ENCODE data around the gene ESR2.
"Not testable (repeated sequence)": the region's sequence is repeated elsewhere in the genome, so short reads cannot be mapped to it uniquely, and the experiment has no call there.

The ESR2 gene

DNA sequence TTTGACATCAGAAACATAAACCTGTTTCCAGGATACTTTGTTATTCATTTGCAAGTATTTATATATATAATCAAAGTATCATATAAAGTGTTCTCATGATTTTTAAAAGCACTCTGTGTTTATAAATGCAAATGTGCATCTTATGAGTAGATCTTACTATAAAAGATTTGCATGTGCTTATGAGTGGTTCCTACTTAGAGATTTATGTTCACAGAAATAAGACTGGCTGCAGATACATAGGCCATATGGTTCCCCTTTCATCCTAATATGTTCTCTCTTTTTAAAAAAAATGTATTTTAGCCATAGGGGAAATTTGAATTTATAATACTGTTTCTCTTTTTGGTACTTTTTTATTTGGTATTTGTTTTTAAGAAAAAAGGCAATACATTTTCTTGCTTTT, 174.2 kb downstream of the ESR2 start:
- DNase-seq, result no peak

DNA sequence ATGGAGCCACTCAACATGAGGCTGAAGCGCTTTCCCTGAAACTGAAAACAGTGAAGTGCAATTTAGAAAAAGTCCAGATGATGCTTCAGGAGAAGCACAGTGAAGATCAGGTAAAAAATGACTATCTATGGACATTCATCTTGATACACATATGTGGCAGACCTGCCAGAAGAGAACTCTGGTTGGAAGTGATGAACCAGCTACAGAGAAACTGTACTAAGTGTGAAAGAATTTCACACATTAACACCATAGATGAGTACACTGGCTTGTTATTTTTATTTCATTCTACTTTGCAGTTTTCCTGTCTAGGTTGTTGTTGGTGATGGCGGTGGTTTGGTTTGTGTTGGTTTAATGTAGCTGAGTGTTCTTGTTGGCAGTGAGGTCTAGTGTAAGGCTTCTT, 174.7 kb downstream of the ESR2 start:
- DNase-seq, result peak; percentile 40

DNA sequence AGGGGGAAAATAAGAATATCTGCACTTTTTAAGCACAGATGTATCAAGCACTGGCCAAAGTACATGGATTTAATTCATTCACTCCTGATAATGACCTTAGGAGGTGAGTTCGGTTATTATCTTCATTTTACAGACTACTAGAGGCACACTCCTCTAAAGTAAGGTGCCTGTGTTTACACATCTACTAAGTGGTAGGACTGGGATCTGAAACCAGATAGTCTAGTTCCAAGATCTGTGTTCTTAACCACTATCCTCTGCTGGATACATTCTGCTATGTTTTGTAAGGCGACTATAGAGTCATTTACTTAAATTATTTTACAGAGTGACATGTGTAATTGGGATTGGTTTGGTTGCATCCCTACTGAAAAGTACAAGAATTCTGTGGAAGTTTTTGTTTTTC, 175.3 kb downstream of the ESR2 start:
- no peak for DNase-seq

DNA sequence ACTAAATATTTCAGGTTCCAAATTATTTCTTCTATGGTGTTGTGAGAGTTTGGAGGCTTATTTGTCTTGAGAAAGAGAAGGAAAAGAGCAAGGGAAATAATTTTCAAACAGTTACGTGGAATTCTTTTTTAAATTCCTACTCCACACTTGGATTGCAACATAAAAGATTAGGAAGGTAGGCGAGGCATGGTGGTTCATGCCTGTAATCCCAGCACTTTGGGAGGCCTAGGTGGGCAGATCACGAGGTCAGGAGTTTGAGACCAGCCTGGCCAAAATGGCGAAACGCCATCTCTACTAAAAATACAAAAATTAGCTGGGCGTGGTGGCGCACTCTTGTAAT, 175.8 kb downstream of the ESR2 start:
- not testable (repeated sequence) for DNase-seq

DNA sequence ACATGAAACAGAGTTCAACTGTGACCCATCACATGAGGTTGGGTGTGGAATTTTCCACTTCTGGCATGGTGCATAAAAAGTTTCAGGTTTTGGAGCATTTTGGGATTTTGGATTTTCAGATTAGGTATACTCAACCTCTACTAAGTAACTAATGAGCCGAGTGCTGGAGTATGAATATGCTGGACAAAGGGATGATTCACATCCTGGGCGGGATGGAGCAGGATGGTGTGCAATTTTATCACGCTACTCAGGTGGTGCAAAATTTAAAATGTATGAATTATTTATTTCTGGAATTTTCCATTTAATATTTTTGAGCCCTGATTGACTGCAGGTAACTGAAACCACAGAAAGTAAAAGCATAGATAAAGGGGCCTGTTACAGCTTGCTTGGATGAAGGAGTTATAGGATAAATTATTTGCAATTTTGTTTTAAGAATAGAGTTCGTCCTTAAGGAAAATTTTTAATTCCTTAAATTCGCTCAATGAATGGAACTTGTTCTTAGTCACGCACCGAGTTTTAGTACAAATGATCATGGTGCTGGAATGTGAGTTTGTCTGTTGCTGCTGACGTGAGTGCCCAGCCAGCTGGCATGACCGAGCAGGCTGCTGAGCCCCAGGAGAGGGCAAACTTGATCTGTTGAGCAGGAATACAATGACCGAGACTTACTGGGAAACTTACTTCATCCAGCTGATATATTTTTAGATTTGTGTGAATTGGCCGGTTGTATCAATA, 176.3 kb downstream of the ESR2 start:
- DNase-seq, result peak; percentile 48

DNA sequence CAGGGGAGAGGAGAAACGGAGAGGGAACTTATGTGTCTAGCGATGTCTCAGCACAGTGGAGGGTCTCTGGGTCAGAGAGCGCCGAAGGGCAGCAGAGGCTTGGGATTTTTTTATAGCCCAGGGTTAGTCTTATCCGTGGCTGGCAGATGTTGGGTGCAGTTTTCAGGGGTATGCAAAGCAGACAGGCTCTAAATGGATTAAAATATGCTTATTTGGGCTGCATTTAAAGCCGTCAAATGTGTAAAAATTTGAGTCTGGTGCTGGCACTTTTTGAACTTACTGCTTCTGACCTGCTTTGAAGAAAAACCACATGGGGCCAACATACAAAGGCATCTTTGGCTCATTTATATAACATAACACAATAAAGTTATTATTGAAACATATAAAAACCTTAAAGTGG, 178.8 kb downstream of the ESR2 start:
- DNase-seq, result no peak

DNA sequence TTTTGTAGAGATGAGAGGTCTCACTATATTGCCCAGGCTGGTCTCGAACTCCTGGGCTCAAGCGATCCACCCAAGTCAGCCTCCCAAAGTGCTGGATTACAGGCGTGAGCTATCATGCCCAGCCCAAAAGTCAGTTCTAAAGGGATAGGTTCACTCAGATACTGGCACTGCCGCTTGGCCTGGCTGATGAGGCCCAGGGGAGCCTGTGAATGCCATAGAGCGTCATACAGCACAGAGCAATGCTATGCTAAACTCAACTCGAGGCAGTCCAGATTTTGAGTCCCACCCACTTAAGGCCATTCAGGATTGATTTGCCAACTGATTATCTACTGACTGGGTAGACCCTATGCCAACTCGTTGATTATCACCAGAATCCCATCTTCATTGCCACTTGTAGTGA, 179.4 kb downstream of the ESR2 start:
- no peak for DNase-seq

DNA sequence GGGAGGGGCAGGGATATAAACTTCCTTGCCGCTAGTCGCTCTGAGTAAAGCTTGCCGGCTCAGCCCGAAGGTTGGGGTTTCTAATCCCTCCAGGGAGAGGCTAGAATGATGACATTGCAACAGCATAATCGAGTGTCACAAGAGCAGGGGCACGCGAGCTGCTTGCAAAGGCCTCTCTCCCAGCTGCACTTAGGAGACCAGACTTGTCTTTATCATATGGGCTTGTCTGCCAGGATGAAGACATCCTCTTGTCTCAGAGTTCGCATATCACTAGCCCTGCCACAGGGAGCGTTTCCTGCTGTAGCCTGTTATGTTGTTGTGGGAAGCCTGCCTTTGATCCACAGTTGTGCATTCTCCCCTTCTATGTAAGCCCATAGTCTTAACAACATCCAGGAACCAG, 180.0 kb downstream of the ESR2 start:
- peak; percentile 9 for DNase-seq

DNA sequence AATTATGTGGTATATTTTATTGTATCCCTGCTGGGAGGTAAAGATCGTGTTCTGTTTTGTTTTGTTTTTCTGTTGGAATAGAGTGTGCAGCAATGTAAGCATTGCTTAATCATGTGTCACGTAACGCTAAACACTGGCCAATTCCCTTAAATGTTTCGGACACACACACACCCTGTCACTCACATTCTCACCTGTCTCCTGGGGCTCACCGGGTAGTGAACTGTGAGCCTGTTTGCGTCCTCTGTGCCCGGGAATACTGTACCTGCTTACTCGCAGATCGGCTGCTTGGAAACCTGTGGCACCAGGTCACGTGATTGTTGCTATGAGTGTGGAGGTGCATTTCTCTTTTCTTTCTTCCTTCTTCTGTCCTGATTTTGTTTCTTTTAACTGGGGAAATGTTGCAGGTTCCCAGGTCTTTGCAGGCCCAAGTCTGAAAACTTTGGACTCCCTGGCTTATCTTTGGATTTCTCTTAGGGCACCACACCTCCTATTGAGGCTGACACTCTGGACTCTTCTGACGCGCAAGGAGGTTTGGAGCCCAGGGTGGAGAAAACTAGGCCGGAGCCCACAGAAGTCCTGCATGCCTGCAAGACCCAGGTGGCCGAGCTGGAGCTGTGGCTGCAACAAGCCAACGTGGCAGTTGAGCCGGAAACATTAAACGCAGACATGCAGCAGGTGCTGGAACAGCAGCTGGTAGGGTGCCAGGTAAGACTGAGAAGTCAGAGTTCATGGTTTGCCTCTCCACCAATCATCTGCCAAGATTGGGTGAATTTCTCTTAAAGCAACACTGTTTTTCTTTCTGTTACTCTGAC, 181.1 kb downstream of the ESR2 start:
- DNase-seq, result no peak

DNA sequence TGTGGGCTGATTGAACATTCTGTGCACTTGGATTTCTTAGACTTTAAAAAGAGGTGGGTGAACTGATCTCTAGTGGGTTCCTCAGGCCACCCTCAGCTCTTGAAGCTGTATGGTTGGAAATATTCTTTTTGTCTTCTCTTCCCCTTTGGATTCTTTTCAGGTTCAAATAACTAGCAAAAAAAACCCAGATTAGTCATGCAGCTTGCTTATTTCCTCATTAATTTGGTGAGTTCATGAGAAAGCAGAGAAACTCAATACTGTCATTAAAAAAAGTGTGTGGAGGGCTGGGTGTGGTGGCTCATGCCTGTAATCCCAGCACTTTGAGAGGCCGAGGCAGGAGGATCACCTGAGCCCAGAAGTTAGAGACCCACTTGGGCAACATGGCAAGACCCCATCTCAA, 183.4 kb downstream of the ESR2 start:
- no peak for DNase-seq

DNA sequence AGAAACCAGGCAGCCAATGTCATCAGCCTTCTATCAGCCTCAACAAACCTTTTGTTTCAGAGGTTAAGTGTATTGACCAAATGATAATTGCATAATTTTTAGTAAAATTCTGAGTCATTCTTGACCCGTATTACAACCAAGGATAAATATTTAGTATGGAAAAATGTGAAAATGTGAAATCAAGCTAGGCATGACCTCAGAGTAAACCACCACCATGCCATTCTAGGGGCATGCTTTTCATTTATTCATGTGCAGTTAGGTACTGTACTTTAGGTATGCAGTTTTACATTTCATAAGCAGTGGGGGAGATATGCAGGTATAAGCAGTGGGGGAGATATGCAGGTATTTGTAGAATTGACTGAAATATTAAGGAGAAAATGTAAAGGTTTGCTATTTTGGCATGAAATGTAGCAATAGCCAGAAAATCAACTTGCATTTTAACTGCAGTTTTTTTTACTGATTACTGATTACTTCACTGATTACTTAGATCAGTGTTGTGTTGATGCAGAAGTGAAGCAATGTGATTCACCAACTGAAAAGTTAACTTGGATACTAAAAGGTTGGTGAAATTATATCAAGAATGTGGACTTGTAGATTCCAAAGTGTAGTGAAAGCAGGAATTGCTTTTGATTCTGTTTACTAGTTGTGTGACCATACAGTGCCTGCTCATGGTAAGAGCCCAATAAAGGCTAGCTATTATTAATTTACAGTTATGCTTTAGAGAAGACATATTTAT, 184.2 kb downstream of the ESR2 start:
- DNase-seq, result no peak

DNA sequence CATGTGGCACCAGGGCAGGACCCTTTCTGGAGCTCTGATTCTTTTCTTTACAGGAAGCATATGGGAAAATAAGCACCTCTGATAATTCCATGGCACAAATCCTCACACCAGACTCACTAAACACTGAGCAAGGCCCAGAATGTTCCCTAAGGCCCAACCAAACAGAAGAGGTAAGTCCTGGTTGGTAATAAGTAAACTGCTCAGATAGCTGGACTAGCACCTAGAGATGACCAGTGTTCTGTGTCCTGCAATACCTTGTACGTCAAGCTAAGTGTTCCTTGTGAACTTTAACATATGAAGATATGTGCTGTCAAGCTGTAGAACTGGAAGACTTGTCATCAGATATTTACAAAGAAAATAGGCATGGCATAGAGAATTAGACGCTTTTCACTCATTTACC, 186.7 kb downstream of the ESR2 start:
- DNase-seq, result no peak

DNA sequence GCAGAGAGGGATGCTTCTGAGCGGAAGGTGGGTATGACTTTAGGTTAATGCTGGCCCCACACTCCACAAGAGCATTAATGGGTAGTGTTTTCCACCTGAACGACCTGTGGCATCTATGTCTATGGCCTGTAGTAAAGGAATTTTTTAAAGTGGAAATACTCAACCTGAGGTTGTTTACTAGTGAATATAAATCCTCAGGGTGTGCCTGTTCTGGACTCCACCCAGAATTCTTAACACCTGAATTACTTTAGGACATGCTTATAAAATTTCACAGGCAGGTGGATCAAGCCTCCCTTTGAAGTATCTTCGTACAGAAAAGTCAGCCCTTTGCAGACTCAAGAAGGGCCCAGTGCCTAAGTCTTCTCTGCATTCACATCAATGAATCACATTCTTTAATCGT, 196.1 kb downstream of the ESR2 start:
- DNase-seq, result no peak

DNA sequence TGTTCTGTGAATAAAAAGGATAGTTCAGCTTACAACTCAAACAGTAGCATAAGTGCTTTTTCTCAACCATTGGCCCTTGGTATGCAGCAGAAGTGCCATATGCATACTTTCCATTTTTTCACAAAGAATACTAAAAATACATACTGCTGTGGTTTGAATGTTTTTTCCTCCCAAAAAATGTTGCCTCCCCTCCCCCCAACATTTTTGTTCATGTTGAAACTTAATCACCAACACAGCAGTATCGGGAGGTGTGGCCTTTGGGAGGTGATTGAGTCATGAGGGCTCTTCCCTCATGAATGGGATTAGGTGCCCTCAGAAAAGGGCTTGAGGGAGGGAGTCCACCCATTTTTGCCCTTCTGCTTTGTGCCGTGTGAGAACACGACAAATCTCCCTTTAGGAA, 198.6 kb downstream of the ESR2 start:
- peak; percentile 89 for DNase-seq

DNA sequence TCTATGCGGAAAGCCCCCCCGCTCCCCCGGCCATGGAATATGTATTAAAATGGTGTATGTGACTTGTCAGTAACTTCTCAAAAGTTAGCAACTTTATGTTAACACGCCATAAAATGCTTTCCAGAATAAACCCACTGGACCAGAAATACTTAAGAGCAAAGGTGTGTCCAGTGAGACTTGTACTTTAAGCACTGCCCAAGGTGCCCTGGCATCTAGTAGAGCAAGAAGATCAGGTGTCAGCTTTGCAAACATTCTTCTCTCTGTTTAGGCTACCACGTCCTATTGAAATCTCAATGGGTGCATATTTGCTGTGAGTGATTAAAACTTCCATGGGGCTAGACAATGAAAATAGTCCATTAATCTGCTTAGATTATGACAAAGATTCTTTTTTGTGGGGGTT, 201.2 kb downstream of the ESR2 start:
- DNase-seq, result no peak

DNA sequence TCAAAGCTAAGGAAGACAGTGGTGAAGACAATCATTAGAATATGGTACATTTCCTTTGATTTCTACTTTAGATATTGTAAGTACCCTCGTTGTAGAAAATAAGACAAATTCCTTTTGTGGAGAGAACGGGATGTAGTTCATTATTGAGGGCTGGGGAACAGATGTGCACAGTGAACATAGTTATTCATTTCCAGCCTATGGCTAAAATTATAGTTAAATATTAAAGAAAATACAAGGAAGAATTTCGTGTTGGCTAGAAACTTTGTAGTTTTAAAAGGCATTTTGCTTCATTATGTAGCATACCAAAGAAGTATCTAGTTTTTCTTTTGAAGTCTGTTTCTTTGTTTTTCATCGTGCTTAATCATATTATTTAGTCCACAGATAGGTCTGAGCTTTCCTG, 201.8 kb downstream of the ESR2 start:
- DNase-seq, result no peak

DNA sequence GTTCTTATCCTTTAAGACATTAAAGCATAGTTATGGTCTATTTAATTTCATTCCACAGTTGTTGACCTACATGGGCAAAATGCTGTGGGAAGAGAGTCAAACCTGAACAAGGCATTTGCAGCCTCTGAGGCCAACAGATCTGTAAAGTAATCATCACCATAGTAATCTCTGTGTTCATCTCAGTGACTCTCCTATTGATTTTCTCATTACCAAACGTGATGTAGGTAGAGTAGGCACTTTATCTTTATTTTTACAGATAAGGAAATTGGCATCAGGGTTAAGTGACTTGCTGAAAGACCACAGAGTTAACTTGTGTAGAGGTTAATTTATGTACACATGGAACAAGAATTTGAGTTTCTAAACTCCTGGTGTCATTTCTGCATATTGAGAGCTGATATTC, 203.0 kb downstream of the ESR2 start:
- DNase-seq, result no peak

DNA sequence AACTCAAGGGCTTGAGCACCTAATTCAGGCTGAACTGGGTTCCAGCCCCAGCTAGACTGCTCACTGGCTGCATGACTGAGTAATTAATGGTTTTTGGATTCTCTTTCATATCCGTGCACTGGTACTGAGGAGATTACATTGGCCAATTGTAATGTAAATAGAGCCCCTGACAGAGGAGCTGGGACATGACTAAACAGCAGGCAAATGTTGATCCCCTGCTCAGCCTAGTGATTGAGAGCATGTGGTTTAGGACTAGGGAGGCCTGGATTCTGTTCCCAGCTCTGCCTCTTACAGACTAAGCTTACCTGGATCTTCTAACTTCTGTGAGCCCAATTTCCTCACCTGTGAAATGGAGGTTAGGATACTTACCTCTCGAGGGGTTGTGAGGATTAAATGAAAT, 204.3 kb downstream of the ESR2 start:
- DNase-seq, result peak; percentile 14

DNA sequence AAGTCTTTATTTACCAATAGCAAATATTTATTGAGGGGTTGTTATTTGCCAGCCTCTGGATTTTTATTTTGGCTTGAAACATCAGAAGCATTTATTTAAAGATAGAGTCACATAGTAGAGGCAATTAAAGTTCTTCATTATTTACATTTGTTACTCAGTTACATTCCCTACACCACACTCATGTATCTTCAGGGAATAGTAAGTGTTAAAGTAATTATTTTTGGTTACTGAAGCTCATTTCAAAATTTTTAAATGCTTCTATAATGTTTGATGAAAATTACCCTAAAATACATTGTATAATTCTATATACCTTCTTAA, 205.6 kb downstream of the ESR2 start:
- no peak for DNase-seq

DNA sequence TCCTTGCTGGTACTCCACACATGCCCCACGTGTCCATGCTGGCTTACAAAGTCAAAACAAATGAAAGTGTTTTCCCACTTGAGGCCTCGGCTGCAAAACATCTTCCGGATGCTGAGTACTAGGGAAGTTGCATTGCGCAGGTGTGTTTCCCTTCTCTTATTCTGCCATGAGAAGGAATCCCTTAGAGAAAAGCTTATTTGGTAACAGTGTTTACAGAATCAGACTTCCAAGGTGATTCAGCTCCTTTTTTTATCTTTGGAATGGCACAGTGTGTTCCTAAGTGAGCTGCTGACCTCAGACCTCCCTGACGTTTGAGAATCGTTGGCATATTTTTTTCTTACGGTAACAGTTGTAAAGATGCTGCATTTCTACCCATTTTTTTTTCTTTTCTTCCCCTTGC, 211.3 kb downstream of the ESR2 start:
- no peak for DNase-seq

DNA sequence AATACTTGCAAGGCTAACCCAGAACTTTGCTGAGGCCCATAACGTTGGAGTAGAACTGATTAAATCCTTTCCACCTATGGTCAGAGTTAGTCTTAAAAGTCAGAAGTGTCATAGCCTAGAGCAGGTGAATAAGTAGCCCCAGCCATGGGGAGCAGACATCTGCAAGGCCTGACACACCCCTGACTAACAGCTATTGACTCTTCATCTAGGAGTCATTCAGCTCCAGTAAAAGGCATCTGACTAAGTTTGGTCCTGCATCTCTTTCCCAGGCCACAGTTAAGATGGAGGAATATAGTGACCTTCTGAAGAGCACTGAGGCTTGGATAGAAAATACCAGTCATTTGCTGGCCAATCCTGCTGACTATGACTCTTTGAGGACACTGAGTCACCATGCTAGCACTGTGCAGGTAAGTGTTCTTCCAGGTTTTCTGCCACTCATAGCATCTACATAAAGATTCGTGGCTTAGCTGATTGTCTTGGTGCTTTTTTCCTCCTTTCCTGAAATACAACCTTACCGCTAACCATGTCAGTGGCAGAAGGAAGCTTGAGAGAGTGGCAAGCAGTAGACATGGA, 212.9 kb downstream of the ESR2 start:
- DNase-seq, result no peak

DNA sequence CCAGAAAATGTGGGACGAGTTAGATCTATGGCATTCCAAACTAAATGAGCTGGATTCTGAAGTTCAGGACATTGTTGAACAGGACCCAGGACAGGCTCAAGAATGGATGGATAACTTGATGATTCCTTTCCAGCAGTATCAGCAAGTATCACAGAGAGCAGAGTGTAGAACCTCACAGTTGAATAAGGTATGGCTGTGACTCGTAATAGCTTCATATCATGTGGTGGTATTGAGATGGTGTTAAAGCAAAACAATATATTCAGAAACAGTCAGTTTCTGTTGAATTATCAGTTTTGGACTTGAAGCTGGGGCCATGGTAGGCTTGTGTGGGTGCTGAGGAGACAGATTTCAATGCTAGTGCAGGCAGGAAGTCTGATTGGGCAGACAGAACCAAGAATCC, 213.7 kb downstream of the ESR2 start:
- no peak for DNase-seq

DNA sequence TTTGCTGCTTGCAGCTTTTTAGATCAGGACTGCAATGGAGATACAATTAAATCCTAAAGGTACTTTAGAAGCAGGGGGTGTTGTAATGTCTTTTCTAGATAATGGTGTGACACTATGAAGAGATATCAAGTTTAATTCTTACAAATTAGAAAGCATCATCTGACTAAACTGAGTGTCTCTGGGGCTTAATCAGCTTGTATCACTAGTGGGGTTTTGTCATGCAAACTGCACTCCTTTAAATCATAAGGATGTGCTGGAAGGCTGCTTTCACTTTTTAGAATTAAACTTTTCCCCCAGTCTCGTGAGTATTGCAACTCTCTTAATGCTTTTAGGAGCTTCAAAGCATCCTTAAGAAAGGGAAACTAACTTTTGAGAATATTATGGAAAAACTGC, 218.6 kb downstream of the ESR2 start:
- no peak for DNase-seq

Measured in fibroblast of skin of right quadriceps (primary cell).